ENCODE results near the gene SFXN1. TPM values are rescaled to one million over a fixed set of nuclear protein-coding genes. Genes with fewer than 3 reads are reported as not detected.

The SFXN1 gene
- total and polyA plus RNA-seq, 2 of the 4 experiments (the other 2 are of a cell fraction), result 131 to 410 TPM

DNA sequence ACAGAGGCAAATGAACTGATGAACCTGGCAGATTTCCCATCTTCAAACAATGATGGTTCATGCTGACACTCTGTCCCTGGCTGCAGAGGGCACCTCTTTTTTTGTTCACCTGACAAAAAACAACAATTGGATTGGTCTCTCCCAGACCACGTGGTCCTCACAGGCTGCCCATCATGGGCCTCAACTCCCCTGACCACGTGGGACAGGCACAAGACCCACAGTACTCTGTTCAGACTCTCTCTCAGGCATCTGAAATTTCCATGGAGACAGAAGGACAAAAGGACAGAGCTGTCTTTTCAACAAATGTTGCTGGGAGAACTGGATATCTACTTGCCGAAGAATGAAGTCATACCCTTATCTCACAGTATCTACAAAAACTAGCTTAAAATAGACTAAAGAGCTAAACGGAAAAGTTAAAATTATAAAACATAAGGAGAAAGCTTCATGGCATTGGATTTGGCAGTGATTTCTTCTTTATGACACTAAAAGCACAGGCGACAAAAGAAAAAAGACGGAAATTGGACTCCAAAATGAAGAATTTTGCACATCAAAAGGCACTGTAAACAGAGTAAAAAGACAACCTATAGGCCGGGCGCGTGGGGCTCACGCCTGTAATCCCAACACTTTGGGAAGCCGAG, 22.1 kb upstream of the SFXN1 start:
- dilution Hi-C loops (cut with HindIII; ENCODE audit: low sequenced_read_pairs, unreplicated experiment), result no loop called here
- CTCF ChIA-PET, result interaction anchor here (1.1 kb wide), 1 partner anchor 8 kb away, joined by 7 read pairs; no protein-coding TSS in a partner anchor
- 53% methylated on average over 4 of the region's 11 CpGs; no CpG with 5 or more reads in 1 of the 2 experiments for WGBS, 2 experiments (ENCODE audit: extremely low coverage in 2 of 2, insufficient read length in 1 of 2)

More for the DNA sequence above, 22.1 kb upstream of the SFXN1 start:
- H3K27me3 ChIP-seq (ENCODE audit: control insufficient read depth, insufficient read depth, low read length), result peaks cover 10% of the 10 kb centered on the region; the same call in 1 of the 2 replicates
- H3K23ac ChIP-seq (ENCODE audit: low read depth, low read length), result no peak overlapping the region
- in situ Hi-C loops (cut with MboI; ENCODE audit: low sequenced_read_pairs) (no loop called here), intact Hi-C loops (cut with micrococcal nuclease) (no loop called here)
- no peak overlapping the region for H4K5ac ChIP-seq (ENCODE audit: low read depth, low read length)
- H4K8ac ChIP-seq (ENCODE audit: low read depth in 2 of 2, low read length in 2 of 2), result no peak overlapping the region
- H3K27ac ChIP-seq (ENCODE audit: insufficient read depth, low read length), result no peak overlapping the region
- H2BK120ac ChIP-seq (ENCODE audit: low read depth, low read length), result no peak overlapping the region
- no peak overlapping the region for H3K4me3 ChIP-seq (ENCODE audit: insufficient read depth, low read depth, low read length)
- H3K9me1 ChIP-seq (ENCODE audit: insufficient read depth, low read length), result no peaks in the 10 kb centered on the region
- no peak overlapping the region for H2AFZ ChIP-seq (replicated peaks; ENCODE audit: low read length, poor library complexity)
- no peak overlapping the region for H2BK5ac ChIP-seq (ENCODE audit: low read depth, low read length, poor library complexity, severe bottlenecking)
- H3K14ac ChIP-seq (replicated peaks; ENCODE audit: low read depth, low read length), result no peak overlapping the region
- H2BK20ac ChIP-seq (ENCODE audit: low read depth, low read length), result no peak overlapping the region
- no peaks in the 10 kb centered on the region for H3K79me1 ChIP-seq (ENCODE audit: low read depth in 1 of 2, low read length in 2 of 2)
- H3K56ac ChIP-seq (ENCODE audit: extremely low read depth, insufficient read depth, low read length), result no peak overlapping the region
- DNase-seq (no peak), ATAC-seq (ENCODE audit: low read depth) (no peak)
- TF ChIP-seq CEBPB (IDR thresholded peaks at IDR 0.05; ENCODE audit: low read depth, low read length) (no peak), RFX5 (IDR thresholded peaks at IDR 0.05; ENCODE audit: low read depth, low read length) (no peak), MAFK (IDR thresholded peaks at IDR 0.05; ENCODE audit: low read depth, low read length) (no peak), RCOR1 (IDR thresholded peaks at IDR 0.05; ENCODE audit: insufficient replicate concordance, low read length) (no peak)
- TF ChIP-seq, protein P1, sequence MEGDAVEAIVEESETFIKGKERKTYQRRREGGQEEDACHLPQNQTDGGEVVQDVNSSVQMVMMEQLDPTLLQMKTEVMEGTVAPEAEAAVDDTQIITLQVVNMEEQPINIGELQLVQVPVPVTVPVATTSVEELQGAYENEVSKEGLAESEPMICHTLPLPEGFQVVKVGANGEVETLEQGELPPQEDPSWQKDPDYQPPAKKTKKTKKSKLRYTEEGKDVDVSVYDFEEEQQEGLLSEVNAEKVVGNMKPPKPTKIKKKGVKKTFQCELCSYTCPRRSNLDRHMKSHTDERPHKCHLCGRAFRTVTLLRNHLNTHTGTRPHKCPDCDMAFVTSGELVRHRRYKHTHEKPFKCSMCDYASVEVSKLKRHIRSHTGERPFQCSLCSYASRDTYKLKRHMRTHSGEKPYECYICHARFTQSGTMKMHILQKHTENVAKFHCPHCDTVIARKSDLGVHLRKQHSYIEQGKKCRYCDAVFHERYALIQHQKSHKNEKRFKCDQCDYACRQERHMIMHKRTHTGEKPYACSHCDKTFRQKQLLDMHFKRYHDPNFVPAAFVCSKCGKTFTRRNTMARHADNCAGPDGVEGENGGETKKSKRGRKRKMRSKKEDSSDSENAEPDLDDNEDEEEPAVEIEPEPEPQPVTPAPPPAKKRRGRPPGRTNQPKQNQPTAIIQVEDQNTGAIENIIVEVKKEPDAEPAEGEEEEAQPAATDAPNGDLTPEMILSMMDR (conservative IDR thresholded peaks at IDR 0.05; ENCODE audit: low read depth, low read length), result no peak
- TF ChIP-seq, protein P2, sequence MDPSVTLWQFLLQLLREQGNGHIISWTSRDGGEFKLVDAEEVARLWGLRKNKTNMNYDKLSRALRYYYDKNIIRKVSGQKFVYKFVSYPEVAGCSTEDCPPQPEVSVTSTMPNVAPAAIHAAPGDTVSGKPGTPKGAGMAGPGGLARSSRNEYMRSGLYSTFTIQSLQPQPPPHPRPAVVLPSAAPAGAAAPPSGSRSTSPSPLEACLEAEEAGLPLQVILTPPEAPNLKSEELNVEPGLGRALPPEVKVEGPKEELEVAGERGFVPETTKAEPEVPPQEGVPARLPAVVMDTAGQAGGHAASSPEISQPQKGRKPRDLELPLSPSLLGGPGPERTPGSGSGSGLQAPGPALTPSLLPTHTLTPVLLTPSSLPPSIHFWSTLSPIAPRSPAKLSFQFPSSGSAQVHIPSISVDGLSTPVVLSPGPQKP (IDR thresholded peaks at IDR 0.05; ENCODE audit: borderline replicate concordance, low read depth, low read length), result no peak
- H3K9me3 ChIP-seq (ENCODE audit: control insufficient read depth, insufficient read depth, low read length), result no peaks in the 10 kb centered on the region
- no peak overlapping the region for H2AK9ac ChIP-seq (replicated peaks; ENCODE audit: low read depth, low read length, poor library complexity)
- no peak overlapping the region for H3K18ac ChIP-seq (ENCODE audit: low read depth, low read length)
- H3K4me1 ChIP-seq (ENCODE audit: control insufficient read depth, insufficient read depth, low read length), result no peaks in the 10 kb centered on the region
- POLR2A ChIA-PET (ENCODE audit: unreplicated experiment), result no interaction called here
- no peak overlapping the region for H2BK15ac ChIP-seq (ENCODE audit: low read depth, low read length)
- H3K4me2 ChIP-seq (ENCODE audit: low read depth, low read length), result no peak overlapping the region
- H3K36me3 ChIP-seq (ENCODE audit: control insufficient read depth, insufficient read depth, low read length), result no peaks in the 10 kb centered on the region
- H3K9ac ChIP-seq (ENCODE audit: low read depth, low read length), result no peak overlapping the region
- H4K91ac ChIP-seq (ENCODE audit: insufficient read depth, low read depth, low read length), result no peak overlapping the region
- H3K4ac ChIP-seq (ENCODE audit: low read depth, low read length), result no peak overlapping the region
- H4K20me1 ChIP-seq (ENCODE audit: insufficient read depth, low read length), result no peaks in the 10 kb centered on the region
- no TSS peak for BruUV-seq (replicated peaks)
- no peak overlapping the region for H2AK5ac ChIP-seq (ENCODE audit: low read depth, low read length)
